ENCODE measurements around the gene ASB4. TPM values are rescaled to one million over a fixed set of nuclear protein-coding genes. Genes with fewer than 3 reads are reported as not detected.
A peak's percentile ranks its signal among the peaks of the same experiment; 100 is the strongest.

ASB4 gene
- polyA plus RNA-seq, 2 donors, result 0.01 to 0.02 TPM

GRCh38 chr7:95535662-95536061 is 49.9 kb downstream of the ASB4 start:
- WGBS, 2 donors, result 19 to 21% methylated on average over 1 of the region's 1 CpG
- Histone ChIP-seq H3K4me1 (ENCODE audit: control insufficient read depth in 2 of 2, insufficient read depth in 2 of 2, low read length in 1 of 2) (no peaks in the 10 kb centered on the region), H3K36me3 (ENCODE audit: control insufficient read depth in 2 of 2, insufficient read depth in 2 of 2, low read length in 1 of 2) (no peaks in the 10 kb centered on the region), H3K27ac (ENCODE audit: low read depth in 2 of 2, low read length in 1 of 2) (no peak overlapping the region), H3K9me3 (ENCODE audit: control insufficient read depth in 2 of 2, insufficient read depth in 1 of 2, low read depth in 1 of 2, low read length in 1 of 2) (no peaks in the 10 kb centered on the region), H3K4me3 (ENCODE audit: low read depth in 1 of 2, low read length in 2 of 2) (no peak overlapping the region), H3K27me3 (ENCODE audit: control insufficient read depth in 1 of 2, insufficient read depth in 2 of 2, low read length in 2 of 2) (no peaks in the 10 kb centered on the region)

- H3K4me3 ChIP-seq (ENCODE audit: low read depth in 1 of 2, low read length in 2 of 2), result no peak overlapping the region
- H3K36me3 ChIP-seq (ENCODE audit: control insufficient read depth in 2 of 2, insufficient read depth in 2 of 2, low read length in 1 of 2), result no peaks in the 10 kb centered on the region
- no peaks in the 10 kb centered on the region for H3K4me1 ChIP-seq (ENCODE audit: control insufficient read depth in 2 of 2, insufficient read depth in 2 of 2, low read length in 1 of 2)
- 93% methylated on average over 2 of the region's 2 CpGs for WGBS, 2 donors
- no peak overlapping the region for H3K27ac ChIP-seq (ENCODE audit: low read depth in 2 of 2, low read length in 1 of 2)
- H3K9me3 ChIP-seq (ENCODE audit: control insufficient read depth in 2 of 2, insufficient read depth in 1 of 2, low read depth in 1 of 2, low read length in 1 of 2), result no peaks in the 10 kb centered on the region
- no peaks in the 10 kb centered on the region for H3K27me3 ChIP-seq (ENCODE audit: control insufficient read depth in 1 of 2, insufficient read depth in 2 of 2, low read length in 2 of 2)
These were observed 51.0 kb downstream of the ASB4 start for GRCh38 chr7:95536656-95537311.

GRCh38 chr7:95537468-95537867 is 51.7 kb downstream of the ASB4 start:
- WGBS, 2 donors, result 77 to 88% methylated on average over 2 of the region's 2 CpGs
- no peak overlapping the region for H3K27ac ChIP-seq (ENCODE audit: low read depth in 2 of 2, low read length in 1 of 2)

GRCh38 chr7:95539426-95539825 is 53.7 kb downstream of the ASB4 start:
- Histone ChIP-seq H3K9me3 (ENCODE audit: control insufficient read depth in 2 of 2, insufficient read depth in 1 of 2, low read depth in 1 of 2, low read length in 1 of 2) (no peaks in the 10 kb centered on the region), H3K27me3 (ENCODE audit: control insufficient read depth in 1 of 2, insufficient read depth in 2 of 2, low read length in 2 of 2) (no peaks in the 10 kb centered on the region), H3K4me3 (ENCODE audit: low read depth in 1 of 2, low read length in 2 of 2) (no peak overlapping the region), H3K4me1 (ENCODE audit: control insufficient read depth in 2 of 2, insufficient read depth in 2 of 2, low read length in 1 of 2) (no peaks in the 10 kb centered on the region), H3K27ac (ENCODE audit: low read depth in 2 of 2, low read length in 1 of 2) (no peak overlapping the region), H3K36me3 (ENCODE audit: control insufficient read depth in 2 of 2, insufficient read depth in 2 of 2, low read length in 1 of 2) (no peaks in the 10 kb centered on the region)

More at GRCh38 chr7:95537468-95537867, 51.7 kb downstream of the ASB4 start:
- Histone ChIP-seq H3K27me3 (ENCODE audit: control insufficient read depth in 1 of 2, insufficient read depth in 2 of 2, low read length in 2 of 2) (no peaks in the 10 kb centered on the region), H3K9me3 (ENCODE audit: control insufficient read depth in 2 of 2, insufficient read depth in 1 of 2, low read depth in 1 of 2, low read length in 1 of 2) (no peaks in the 10 kb centered on the region), H3K4me3 (ENCODE audit: low read depth in 1 of 2, low read length in 2 of 2) (no peak overlapping the region), H3K36me3 (ENCODE audit: control insufficient read depth in 2 of 2, insufficient read depth in 2 of 2, low read length in 1 of 2) (no peaks in the 10 kb centered on the region), H3K4me1 (ENCODE audit: control insufficient read depth in 2 of 2, insufficient read depth in 2 of 2, low read length in 1 of 2) (no peaks in the 10 kb centered on the region)

- no peaks in the 10 kb centered on the region for H3K27me3 ChIP-seq (ENCODE audit: control insufficient read depth in 1 of 2, insufficient read depth in 2 of 2, low read length in 2 of 2)
- no peaks in the 10 kb centered on the region for H3K36me3 ChIP-seq (ENCODE audit: control insufficient read depth in 2 of 2, insufficient read depth in 2 of 2, low read length in 1 of 2)
- H3K4me3 ChIP-seq (ENCODE audit: low read depth in 1 of 2, low read length in 2 of 2), result no peak overlapping the region
- H3K27ac ChIP-seq (ENCODE audit: low read depth in 2 of 2, low read length in 1 of 2), result no peak overlapping the region
- no peaks in the 10 kb centered on the region for H3K9me3 ChIP-seq (ENCODE audit: control insufficient read depth in 2 of 2, insufficient read depth in 1 of 2, low read depth in 1 of 2, low read length in 1 of 2)
- H3K4me1 ChIP-seq (ENCODE audit: control insufficient read depth in 2 of 2, insufficient read depth in 2 of 2, low read length in 1 of 2), result no peaks in the 10 kb centered on the region
- 71 to 80% methylated on average over 1 of the region's 1 CpG for WGBS, 2 donors
These were observed 54.6 kb downstream of the ASB4 start for GRCh38 chr7:95540366-95540765.

GRCh38 chr7:95543312-95543711 is 57.6 kb downstream of the ASB4 start:
- Histone ChIP-seq H3K4me3 (ENCODE audit: low read depth in 1 of 2, low read length in 2 of 2) (no peak overlapping the region), H3K27ac (ENCODE audit: low read depth in 2 of 2, low read length in 1 of 2) (no peak overlapping the region), H3K27me3 (ENCODE audit: control insufficient read depth in 1 of 2, insufficient read depth in 2 of 2, low read length in 2 of 2) (no peaks in the 10 kb centered on the region), H3K4me1 (ENCODE audit: control insufficient read depth in 2 of 2, insufficient read depth in 2 of 2, low read length in 1 of 2) (no peaks in the 10 kb centered on the region), H3K36me3 (ENCODE audit: control insufficient read depth in 2 of 2, insufficient read depth in 2 of 2, low read length in 1 of 2) (no peaks in the 10 kb centered on the region), H3K9me3 (ENCODE audit: control insufficient read depth in 2 of 2, insufficient read depth in 1 of 2, low read depth in 1 of 2, low read length in 1 of 2) (no peaks in the 10 kb centered on the region)
- WGBS, 2 donors, result 92 to 97% methylated on average over 6 of the region's 6 CpGs

- no peaks in the 10 kb centered on the region for H3K27me3 ChIP-seq (ENCODE audit: control insufficient read depth in 1 of 2, insufficient read depth in 2 of 2, low read length in 2 of 2)
- WGBS, 2 donors, result 68 to 79% methylated on average over 1 of the region's 1 CpG
- no peak overlapping the region for H3K27ac ChIP-seq (ENCODE audit: low read depth in 2 of 2, low read length in 1 of 2)
- H3K36me3 ChIP-seq (ENCODE audit: control insufficient read depth in 2 of 2, insufficient read depth in 2 of 2, low read length in 1 of 2), result no peaks in the 10 kb centered on the region
- no peaks in the 10 kb centered on the region for H3K4me1 ChIP-seq (ENCODE audit: control insufficient read depth in 2 of 2, insufficient read depth in 2 of 2, low read length in 1 of 2)
- H3K9me3 ChIP-seq (ENCODE audit: control insufficient read depth in 2 of 2, insufficient read depth in 1 of 2, low read depth in 1 of 2, low read length in 1 of 2), result no peaks in the 10 kb centered on the region
- H3K4me3 ChIP-seq (ENCODE audit: low read depth in 1 of 2, low read length in 2 of 2), result no peak overlapping the region
These were observed 58.4 kb downstream of the ASB4 start for GRCh38 chr7:95544171-95544570.

- 7% methylated on average over 3 of the region's 3 CpGs for WGBS, 2 donors
- H3K4me1 ChIP-seq (ENCODE audit: control insufficient read depth in 2 of 2, insufficient read depth in 2 of 2, low read length in 1 of 2), result no peaks in the 10 kb centered on the region
- no peaks in the 10 kb centered on the region for H3K27me3 ChIP-seq (ENCODE audit: control insufficient read depth in 1 of 2, insufficient read depth in 2 of 2, low read length in 2 of 2)
- no peak overlapping the region for H3K27ac ChIP-seq (ENCODE audit: low read depth in 2 of 2, low read length in 1 of 2)
- no peaks in the 10 kb centered on the region for H3K36me3 ChIP-seq (ENCODE audit: control insufficient read depth in 2 of 2, insufficient read depth in 2 of 2, low read length in 1 of 2)
- H3K4me3 ChIP-seq (ENCODE audit: low read depth in 1 of 2, low read length in 2 of 2), result peak overlapping the region in 1 of 2 donors; percentile 35
- no peaks in the 10 kb centered on the region for H3K9me3 ChIP-seq (ENCODE audit: control insufficient read depth in 2 of 2, insufficient read depth in 1 of 2, low read depth in 1 of 2, low read length in 1 of 2)
These were observed 59.4 kb downstream of the ASB4 start for GRCh38 chr7:95545007-95545615.

GRCh38 chr7:95545673-95546072 is 59.9 kb downstream of the ASB4 start:
- no peak overlapping the region for H3K27ac ChIP-seq (ENCODE audit: low read depth in 2 of 2, low read length in 1 of 2)
- H3K36me3 ChIP-seq (ENCODE audit: control insufficient read depth in 2 of 2, insufficient read depth in 2 of 2, low read length in 1 of 2), result no peaks in the 10 kb centered on the region
- H3K4me1 ChIP-seq (ENCODE audit: control insufficient read depth in 2 of 2, insufficient read depth in 2 of 2, low read length in 1 of 2), result no peaks in the 10 kb centered on the region
- no peaks in the 10 kb centered on the region for H3K9me3 ChIP-seq (ENCODE audit: control insufficient read depth in 2 of 2, insufficient read depth in 1 of 2, low read depth in 1 of 2, low read length in 1 of 2)
- peak overlapping the region in 1 of 2 donors; percentile 35 for H3K4me3 ChIP-seq (ENCODE audit: low read depth in 1 of 2, low read length in 2 of 2)
- WGBS, 2 donors, result 62 to 68% methylated on average over 1 of the region's 1 CpG
- no peaks in the 10 kb centered on the region for H3K27me3 ChIP-seq (ENCODE audit: control insufficient read depth in 1 of 2, insufficient read depth in 2 of 2, low read length in 2 of 2)

- H3K9me3 ChIP-seq (ENCODE audit: control insufficient read depth in 2 of 2, insufficient read depth in 1 of 2, low read depth in 1 of 2, low read length in 1 of 2), result no peaks in the 10 kb centered on the region
- H3K27me3 ChIP-seq (ENCODE audit: control insufficient read depth in 1 of 2, insufficient read depth in 2 of 2, low read length in 2 of 2), result no peaks in the 10 kb centered on the region
- no peak overlapping the region for H3K4me3 ChIP-seq (ENCODE audit: low read depth in 1 of 2, low read length in 2 of 2)
- no peaks in the 10 kb centered on the region for H3K36me3 ChIP-seq (ENCODE audit: control insufficient read depth in 2 of 2, insufficient read depth in 2 of 2, low read length in 1 of 2)
- peak overlapping the region in 1 of 2 donors; percentile 68 for H3K27ac ChIP-seq (ENCODE audit: low read depth in 2 of 2, low read length in 1 of 2)
- 72 to 73% methylated on average over 4 of the region's 4 CpGs for WGBS, 2 donors
- H3K4me1 ChIP-seq (ENCODE audit: control insufficient read depth in 2 of 2, insufficient read depth in 2 of 2, low read length in 1 of 2), result no peaks in the 10 kb centered on the region
These were observed 60.9 kb downstream of the ASB4 start for GRCh38 chr7:95546647-95547046.

Data from esophagus (tissue), 2 donors.